ENCODE measurements around the gene ECEL1. TPM values are rescaled to one million over a fixed set of nuclear protein-coding genes. Genes with fewer than 3 reads are reported as not detected.
A peak's percentile ranks its signal among the peaks of the same experiment; 100 is the strongest.

Gene ECEL1
- total RNA-seq, 2 experiments from 2014 or later: not detected

- ATAC-seq (no peak), DNase-seq (no peak)
- Mint-ChIP-seq H3K27me3 (ENCODE audit: low read depth) (peaks cover 42% of the 10 kb centered on the region), H3K4me1 (ENCODE audit: low read depth) (peaks cover 2% of the 10 kb centered on the region), H3K27ac (no peak overlapping the region), H3K36me3 (ENCODE audit: low read depth) (no peaks in the 10 kb centered on the region), H3K4me3 (peak overlapping the region; percentile 18), H3K9me3 (ENCODE audit: insufficient read depth) (no peaks in the 10 kb centered on the region)
- ChIA-PET CTCF (no interaction called here), POLR2A (interaction anchor here (0.6 kb wide), 1 partner anchor 32 kb away, joined by 3 read pairs; no protein-coding TSS in a partner anchor)
Measured at GRCh38 chr2:232502911-232503808, 15.5 kb upstream of the ECEL1 start.

GRCh38 chr2:232502511-232502910 lies 14.9 kb upstream of the ECEL1 start:
- ChIA-PET CTCF (no interaction called here), POLR2A (no interaction called here)
- ATAC-seq (no peak), DNase-seq (no peak)
- no peaks in the 10 kb centered on the region for H3K9me3 Mint-ChIP-seq (ENCODE audit: insufficient read depth)
- peak overlapping the region; percentile 40 for H3K4me3 Mint-ChIP-seq
- H3K27ac Mint-ChIP-seq: no peak overlapping the region
- no peaks in the 10 kb centered on the region for H3K36me3 Mint-ChIP-seq (ENCODE audit: low read depth)
- peaks cover 2% of the 10 kb centered on the region for H3K4me1 Mint-ChIP-seq (ENCODE audit: low read depth)
- H3K27me3 Mint-ChIP-seq (ENCODE audit: low read depth): peaks cover 42% of the 10 kb centered on the region

GRCh38 chr2:232501794-232502390 lies 14.3 kb upstream of the ECEL1 start:
- Mint-ChIP-seq H3K9me3 (ENCODE audit: insufficient read depth) (no peaks in the 10 kb centered on the region), H3K27me3 (ENCODE audit: low read depth) (peaks cover 42% of the 10 kb centered on the region), H3K36me3 (ENCODE audit: low read depth) (no peaks in the 10 kb centered on the region), H3K27ac (no peak overlapping the region), H3K4me1 (ENCODE audit: low read depth) (peaks cover 2% of the 10 kb centered on the region), H3K4me3 (no peak overlapping the region)
- ChIA-PET POLR2A (no interaction called here), CTCF (no interaction called here)
- no peak for ATAC-seq
- no peak for DNase-seq

- CTCF ChIA-PET: no interaction called here
- DNase-seq (no peak), ATAC-seq (no peak)
- Mint-ChIP-seq H3K36me3 (ENCODE audit: low read depth) (no peaks in the 10 kb centered on the region), H3K27ac (no peak overlapping the region), H3K4me1 (ENCODE audit: low read depth) (peaks cover 2% of the 10 kb centered on the region), H3K27me3 (ENCODE audit: low read depth) (peaks cover 42% of the 10 kb centered on the region), H3K4me3 (no peak overlapping the region), H3K9me3 (ENCODE audit: insufficient read depth) (no peaks in the 10 kb centered on the region)
- POLR2A ChIA-PET: no interaction called here
Measured at GRCh38 chr2:232501331-232501771, 13.7 kb upstream of the ECEL1 start.

GRCh38 chr2:232498452-232498851 lies 10.8 kb upstream of the ECEL1 start:
- DNase-seq: no peak
- Mint-ChIP-seq H3K4me3 (no peak overlapping the region), H3K36me3 (ENCODE audit: low read depth) (no peaks in the 10 kb centered on the region), H3K4me1 (ENCODE audit: low read depth) (peaks cover 2% of the 10 kb centered on the region), H3K27ac (no peak overlapping the region), H3K27me3 (ENCODE audit: low read depth) (peaks cover 20% of the 10 kb centered on the region), H3K9me3 (ENCODE audit: insufficient read depth) (no peaks in the 10 kb centered on the region)
- POLR2A ChIA-PET: no interaction called here
- CTCF ChIA-PET: no interaction called here
- ATAC-seq: no peak

GRCh38 chr2:232497348-232497747 lies 9.7 kb upstream of the ECEL1 start:
- ChIA-PET POLR2A (no interaction called here), CTCF (no interaction called here)
- H3K27ac Mint-ChIP-seq: no peak overlapping the region
- DNase-seq (no peak), ATAC-seq (no peak)
- H3K9me3 Mint-ChIP-seq (ENCODE audit: insufficient read depth): no peaks in the 10 kb centered on the region
- peaks cover 19% of the 10 kb centered on the region for H3K27me3 Mint-ChIP-seq (ENCODE audit: low read depth)
- H3K36me3 Mint-ChIP-seq (ENCODE audit: low read depth): no peaks in the 10 kb centered on the region
- H3K4me3 Mint-ChIP-seq: no peak overlapping the region
- no peaks in the 10 kb centered on the region for H3K4me1 Mint-ChIP-seq (ENCODE audit: low read depth)

GRCh38 chr2:232496501-232497270 lies 9.1 kb upstream of the ECEL1 start:
- POLR2A ChIA-PET: no interaction called here
- Mint-ChIP-seq H3K36me3 (ENCODE audit: low read depth) (no peaks in the 10 kb centered on the region), H3K4me1 (ENCODE audit: low read depth) (no peaks in the 10 kb centered on the region), H3K27me3 (ENCODE audit: low read depth) (peaks cover 14% of the 10 kb centered on the region), H3K4me3 (no peak overlapping the region), H3K27ac (no peak overlapping the region), H3K9me3 (ENCODE audit: insufficient read depth) (no peaks in the 10 kb centered on the region)
- no peak for DNase-seq
- ATAC-seq: no peak
- CTCF ChIA-PET: no interaction called here

- Mint-ChIP-seq H3K36me3 (ENCODE audit: low read depth) (no peaks in the 10 kb centered on the region), H3K4me3 (no peak overlapping the region), H3K27ac (no peak overlapping the region), H3K9me3 (ENCODE audit: insufficient read depth) (no peaks in the 10 kb centered on the region), H3K27me3 (ENCODE audit: low read depth) (peaks cover 19% of the 10 kb centered on the region), H3K4me1 (ENCODE audit: low read depth) (no peaks in the 10 kb centered on the region)
- ChIA-PET CTCF (no interaction called here), POLR2A (no interaction called here)
- ATAC-seq (no peak), DNase-seq (no peak)
Measured at GRCh38 chr2:232495292-232495691, 7.7 kb upstream of the ECEL1 start.

GRCh38 chr2:232494542-232494941 lies 6.9 kb upstream of the ECEL1 start:
- Mint-ChIP-seq H3K27ac (no peak overlapping the region), H3K36me3 (ENCODE audit: low read depth) (no peaks in the 10 kb centered on the region), H3K4me3 (no peak overlapping the region), H3K27me3 (ENCODE audit: low read depth) (peaks cover 21% of the 10 kb centered on the region), H3K9me3 (ENCODE audit: insufficient read depth) (no peaks in the 10 kb centered on the region), H3K4me1 (ENCODE audit: low read depth) (no peaks in the 10 kb centered on the region)
- ChIA-PET POLR2A (no interaction called here), CTCF (no interaction called here)
- no peak for DNase-seq
- ATAC-seq: no peak

- H3K27me3 Mint-ChIP-seq (ENCODE audit: low read depth): peaks cover 25% of the 10 kb centered on the region
- no peaks in the 10 kb centered on the region for H3K36me3 Mint-ChIP-seq (ENCODE audit: low read depth)
- H3K9me3 Mint-ChIP-seq (ENCODE audit: insufficient read depth): no peaks in the 10 kb centered on the region
- no peak for DNase-seq
- CTCF ChIA-PET: no interaction called here
- no peak overlapping the region for H3K27ac Mint-ChIP-seq
- H3K4me1 Mint-ChIP-seq (ENCODE audit: low read depth): no peaks in the 10 kb centered on the region
- no peak for ATAC-seq
- POLR2A ChIA-PET: no interaction called here
- no peak overlapping the region for H3K4me3 Mint-ChIP-seq
Measured at GRCh38 chr2:232493701-232494474, 6.3 kb upstream of the ECEL1 start.

GRCh38 chr2:232492963-232493700 lies 5.5 kb upstream of the ECEL1 start:
- H3K4me3 Mint-ChIP-seq: no peak overlapping the region
- no peak overlapping the region for H3K27ac Mint-ChIP-seq
- DNase-seq (no peak), ATAC-seq (no peak)
- ChIA-PET CTCF (no interaction called here), POLR2A (no interaction called here)
- no peaks in the 10 kb centered on the region for H3K9me3 Mint-ChIP-seq (ENCODE audit: insufficient read depth)
- H3K36me3 Mint-ChIP-seq (ENCODE audit: low read depth): no peaks in the 10 kb centered on the region
- peaks cover 28% of the 10 kb centered on the region for H3K27me3 Mint-ChIP-seq (ENCODE audit: low read depth)
- no peaks in the 10 kb centered on the region for H3K4me1 Mint-ChIP-seq (ENCODE audit: low read depth)

Data from activated CD8-positive, alpha-beta T cell treated with anti-CD3 and anti-CD28 coated beads, Interleukin-2, amount 10 ng/mL, durations not matched to agents 7 days and 5 days (primary cell).